22Rv1 (cell line): ENCODE measurements around the gene WIPF2.

ENCODE experiments used
- ZFX ChIP-seq: fragments of 450-650 bp; IDR thresholded peaks from 2 replicates; pipeline ENCODE4 v1.6.1; 2017; ENCODE audit warnings: antibody characterized with exemption, borderline replicate concordance
- TF ChIP-seq, protein P1 (sequence below): fragments of 450-650 bp; IDR thresholded peaks from 2 replicates; pipeline ENCODE4 v1.5.1; 2017; ENCODE audit warnings: mild to moderate bottlenecking

GRCh38 chr17:40179923-40180659 lies 39.0 kb upstream of the WIPF2 start:
- TF ChIP-seq, protein P1, sequence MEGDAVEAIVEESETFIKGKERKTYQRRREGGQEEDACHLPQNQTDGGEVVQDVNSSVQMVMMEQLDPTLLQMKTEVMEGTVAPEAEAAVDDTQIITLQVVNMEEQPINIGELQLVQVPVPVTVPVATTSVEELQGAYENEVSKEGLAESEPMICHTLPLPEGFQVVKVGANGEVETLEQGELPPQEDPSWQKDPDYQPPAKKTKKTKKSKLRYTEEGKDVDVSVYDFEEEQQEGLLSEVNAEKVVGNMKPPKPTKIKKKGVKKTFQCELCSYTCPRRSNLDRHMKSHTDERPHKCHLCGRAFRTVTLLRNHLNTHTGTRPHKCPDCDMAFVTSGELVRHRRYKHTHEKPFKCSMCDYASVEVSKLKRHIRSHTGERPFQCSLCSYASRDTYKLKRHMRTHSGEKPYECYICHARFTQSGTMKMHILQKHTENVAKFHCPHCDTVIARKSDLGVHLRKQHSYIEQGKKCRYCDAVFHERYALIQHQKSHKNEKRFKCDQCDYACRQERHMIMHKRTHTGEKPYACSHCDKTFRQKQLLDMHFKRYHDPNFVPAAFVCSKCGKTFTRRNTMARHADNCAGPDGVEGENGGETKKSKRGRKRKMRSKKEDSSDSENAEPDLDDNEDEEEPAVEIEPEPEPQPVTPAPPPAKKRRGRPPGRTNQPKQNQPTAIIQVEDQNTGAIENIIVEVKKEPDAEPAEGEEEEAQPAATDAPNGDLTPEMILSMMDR, result no peak
- TF ChIP-seq ZFX, result no peak
